Caco-2 (cell line): ENCODE results near the gene TMPRSS11E. TPM values are rescaled to one million over a fixed set of nuclear protein-coding genes. Genes with fewer than 3 reads are reported as not detected.
"Not testable (repeated sequence)": the region's sequence is repeated elsewhere in the genome, so short reads cannot be mapped to it uniquely, and the experiment has no call there.

Experiments
- BruUV-seq: library from RNA; stranded (reverse); fragments of 400-500 nt; replicated peaks from 2 replicates; lab custom pipeline; 2021; lab: Mats Ljungman, UMichigan
- CTCF ChIA-PET: fragments of 300-600 bp; sonication (Branson Sonifier 250); formaldehyde crosslinking; loops from one replicate; lab custom pipeline; 2022; ENCODE audit warnings: antibody characterized with exemption; lab: Charles Lee
- POLR2A ChIA-PET: fragments of 300-600 bp; sonication (Branson Sonifier 250); formaldehyde crosslinking; loops from one replicate; lab custom pipeline; 2022; ENCODE audit warnings: antibody characterized with exemption; lab: Charles Lee
- DNase-seq, 2 experiments: peaks; one replicate each; pipeline versions ENCODE4 v3.0.0 to v3.0.0-alpha.2; 2020 to 2022
- H3K27me3 ChIP-seq: replicated peaks from 2 replicates; pipeline ENCODE4 v1.6.0; 2011; ENCODE audit warnings: low read length; ENCODE audit not compliant: control insufficient read depth, insufficient read depth
- H3K36me3 ChIP-seq: 2 replicates; pipeline ENCODE4 v1.5.1; 2011; ENCODE audit warnings: low read length; ENCODE audit not compliant: control insufficient read depth, insufficient read depth
- H3K4me1 ChIP-seq: fragments of 250-450 bp; sonication (Bioruptor Pico); 2 replicates; pipeline ENCODE4 v1.5.1; 2020; ENCODE audit warnings: mild to moderate bottlenecking
- H3K4me3 ChIP-seq: 2 replicates; pipeline ENCODE4 v1.5.1; 2011; ENCODE audit warnings: low read depth, mild to moderate bottlenecking, control low read depth, low read length
- H3K9me3 ChIP-seq: fragments of 250-450 bp; sonication (Bioruptor Pico); 2 replicates; pipeline ENCODE4 v1.5.1; 2020; ENCODE audit warnings: mild to moderate bottlenecking, moderate library complexity
- H3K27ac Mint-ChIP-seq: one replicate; pipeline ENCODE4 v1.8.0; 2022; ENCODE audit warnings: mixed read lengths; ENCODE audit not compliant: unreplicated experiment
- H3K27me3 Mint-ChIP-seq: one replicate; pipeline ENCODE4 v1.8.0; 2022; ENCODE audit warnings: mixed read lengths; ENCODE audit not compliant: insufficient read depth, unreplicated experiment
- H3K36me3 Mint-ChIP-seq: one replicate; pipeline ENCODE4 v1.8.0; 2022; ENCODE audit warnings: mild to moderate bottlenecking, mixed read lengths; ENCODE audit not compliant: insufficient read depth, unreplicated experiment
- H3K4me1 Mint-ChIP-seq: one replicate; pipeline ENCODE4 v1.8.0; 2022; ENCODE audit warnings: low read depth, mixed read lengths; ENCODE audit not compliant: unreplicated experiment
- H3K4me3 Mint-ChIP-seq: one replicate; pipeline ENCODE4 v1.8.0; 2022; ENCODE audit warnings: mild to moderate bottlenecking, moderate library complexity, mixed read lengths; ENCODE audit not compliant: unreplicated experiment
- H3K9me3 Mint-ChIP-seq: one replicate; pipeline ENCODE4 v1.8.0; 2022; ENCODE audit warnings: mixed read lengths; ENCODE audit not compliant: unreplicated experiment
- intact Hi-C: fragments of 100-400 bp; cut with micrococcal nuclease; formaldehyde crosslinking; loops from one replicate; pipeline ENCODE4 v1.10.0; 2022; ENCODE audit not compliant: unreplicated experiment
- total RNA-seq: library from RNA; stranded (reverse); gene quantifications from 2 replicates; pipeline ENCODE4 v1.2.3, GENCODE V29; 2022
- TF ChIP-seq, protein P1 (sequence below), 2 experiments: fragments of 200-600 bp in 1 of 2; IDR thresholded peaks; 1 replicate in 1 of 2; 2 replicates in 1 of 2; pipeline versions ENCODE4 v1.5.1 to v1.8.0; 2011 to 2022; ENCODE audit warnings: antibody characterized with exemption in 1 of 2, control low read depth in 1 of 2, inconsistent platforms in 1 of 2, low read depth in 1 of 2, low read length in 1 of 2, mild to moderate bottlenecking in 1 of 2, moderate library complexity in 1 of 2; ENCODE audit not compliant: insufficient read depth in 1 of 2, severe bottlenecking in 1 of 2, unreplicated experiment in 1 of 2

Gene TMPRSS11E
- total RNA-seq, 1 experiment from 2014 or later, result not detected

GRCh38 chr4:68404153-68404552 lies 43.1 kb upstream of the TMPRSS11E start:
- H3K27me3 Mint-ChIP-seq, result no peaks in the 10 kb centered on the region
- BruUV-seq, result no TSS peak
- H3K9me3 ChIP-seq, result no peaks in the 10 kb centered on the region
- no peaks in the 10 kb centered on the region for H3K4me1 Mint-ChIP-seq
- H3K36me3 Mint-ChIP-seq, result no peaks in the 10 kb centered on the region
- TF ChIP-seq, protein P1, sequence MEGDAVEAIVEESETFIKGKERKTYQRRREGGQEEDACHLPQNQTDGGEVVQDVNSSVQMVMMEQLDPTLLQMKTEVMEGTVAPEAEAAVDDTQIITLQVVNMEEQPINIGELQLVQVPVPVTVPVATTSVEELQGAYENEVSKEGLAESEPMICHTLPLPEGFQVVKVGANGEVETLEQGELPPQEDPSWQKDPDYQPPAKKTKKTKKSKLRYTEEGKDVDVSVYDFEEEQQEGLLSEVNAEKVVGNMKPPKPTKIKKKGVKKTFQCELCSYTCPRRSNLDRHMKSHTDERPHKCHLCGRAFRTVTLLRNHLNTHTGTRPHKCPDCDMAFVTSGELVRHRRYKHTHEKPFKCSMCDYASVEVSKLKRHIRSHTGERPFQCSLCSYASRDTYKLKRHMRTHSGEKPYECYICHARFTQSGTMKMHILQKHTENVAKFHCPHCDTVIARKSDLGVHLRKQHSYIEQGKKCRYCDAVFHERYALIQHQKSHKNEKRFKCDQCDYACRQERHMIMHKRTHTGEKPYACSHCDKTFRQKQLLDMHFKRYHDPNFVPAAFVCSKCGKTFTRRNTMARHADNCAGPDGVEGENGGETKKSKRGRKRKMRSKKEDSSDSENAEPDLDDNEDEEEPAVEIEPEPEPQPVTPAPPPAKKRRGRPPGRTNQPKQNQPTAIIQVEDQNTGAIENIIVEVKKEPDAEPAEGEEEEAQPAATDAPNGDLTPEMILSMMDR (IDR thresholded peaks at IDR 0.05; ENCODE audit: insufficient read depth in 1 of 2, low read depth in 1 of 2, low read length in 1 of 2, severe bottlenecking in 1 of 2, unreplicated experiment in 1 of 2), result no peak
- intact Hi-C loops, result no loop called here
- no peak overlapping the region for H3K27ac Mint-ChIP-seq
- no peak overlapping the region for H3K4me3 Mint-ChIP-seq
- POLR2A ChIA-PET, result no interaction called here
- no peaks in the 10 kb centered on the region for H3K27me3 ChIP-seq
- no peak for DNase-seq
- no peaks in the 10 kb centered on the region for H3K9me3 Mint-ChIP-seq
- no peak overlapping the region for H3K4me3 ChIP-seq
- CTCF ChIA-PET, result no interaction called here
- no peaks in the 10 kb centered on the region for H3K36me3 ChIP-seq
- H3K4me1 ChIP-seq, result no peaks in the 10 kb centered on the region

- CTCF ChIA-PET, result interaction anchor here (0.6 kb wide), 1 partner anchor 241 kb away, joined by 3 read pairs; no protein-coding TSS in a partner anchor
- H3K36me3 Mint-ChIP-seq, H3K4me3 ChIP-seq, POLR2A ChIA-PET, H3K36me3 ChIP-seq, H3K4me1 Mint-ChIP-seq, BruUV-seq, DNase-seq, H3K9me3 ChIP-seq, H3K9me3 Mint-ChIP-seq, H3K4me3 Mint-ChIP-seq, H3K27me3 ChIP-seq, intact Hi-C loops, H3K27me3 Mint-ChIP-seq, H3K4me1 ChIP-seq, H3K27ac Mint-ChIP-seq: not testable (repeated sequence)
Measured at GRCh38 chr4:68405718-68406478, 41.4 kb upstream of the TMPRSS11E start.

GRCh38 chr4:68406479-68406859 lies 40.8 kb upstream of the TMPRSS11E start:
- no TSS peak for BruUV-seq
- intact Hi-C loops, result no loop called here
- H3K27me3 ChIP-seq, result no peaks in the 10 kb centered on the region
- Mint-ChIP-seq H3K27me3 (no peaks in the 10 kb centered on the region), H3K4me3 (no peak overlapping the region), H3K9me3 (no peaks in the 10 kb centered on the region), H3K36me3 (no peaks in the 10 kb centered on the region), H3K4me1 (no peaks in the 10 kb centered on the region), H3K27ac (no peak overlapping the region)
- ChIA-PET CTCF (no interaction called here), POLR2A (no interaction called here)
- no peaks in the 10 kb centered on the region for H3K36me3 ChIP-seq
- TF ChIP-seq, protein P1 (IDR thresholded peaks at IDR 0.05; ENCODE audit: insufficient read depth in 1 of 2, low read depth in 1 of 2, low read length in 1 of 2, severe bottlenecking in 1 of 2, unreplicated experiment in 1 of 2), result no peak
- no peak overlapping the region for H3K4me3 ChIP-seq
- no peaks in the 10 kb centered on the region for H3K9me3 ChIP-seq
- H3K4me1 ChIP-seq, result no peaks in the 10 kb centered on the region
- DNase-seq, result no peak

DNA sequence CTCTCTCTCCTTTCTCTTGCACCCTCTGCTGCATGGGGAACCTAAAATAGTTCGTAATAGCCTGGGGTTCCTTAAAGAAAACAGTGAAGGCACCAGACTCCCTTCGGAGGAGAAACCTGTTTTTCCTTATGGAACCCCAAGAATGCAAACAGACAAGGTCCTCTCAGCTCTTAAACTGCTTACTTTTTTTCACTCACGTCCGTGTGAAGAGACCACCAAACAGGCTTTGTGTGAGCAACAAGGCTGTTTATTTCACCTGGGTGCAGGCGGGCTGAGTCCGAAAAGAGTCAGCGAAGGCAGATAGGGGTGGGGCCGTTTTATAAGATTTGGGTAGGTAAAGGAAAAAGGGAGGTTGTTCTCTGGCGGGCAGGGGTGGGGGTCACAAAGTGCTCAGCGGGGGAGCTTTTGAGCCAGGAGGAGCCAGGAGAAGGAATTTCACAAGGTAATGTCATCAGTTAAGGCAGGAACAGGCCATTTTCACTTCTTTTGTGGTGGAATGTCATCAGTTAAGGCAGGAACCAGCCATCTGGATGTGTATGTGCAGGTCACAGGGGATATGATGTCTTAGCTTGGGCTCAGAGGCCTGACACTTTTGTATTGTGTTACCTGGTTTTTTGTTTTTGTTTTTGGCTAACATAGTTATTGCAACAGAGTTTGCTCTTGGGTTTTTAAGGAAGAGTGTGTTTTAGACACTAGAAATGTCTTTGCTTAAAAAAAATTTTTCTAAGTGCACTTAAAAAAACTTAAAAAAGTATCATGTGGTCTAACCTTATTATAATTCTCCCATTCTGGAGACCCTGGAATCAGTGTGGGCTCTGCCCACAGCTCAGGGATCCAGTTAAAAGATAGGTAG lies 40.0 kb upstream of the TMPRSS11E start:
- not testable (repeated sequence) for H3K36me3 ChIP-seq

More for the DNA sequence above, 40.0 kb upstream of the TMPRSS11E start:
- H3K4me3 Mint-ChIP-seq, POLR2A ChIA-PET, CTCF ChIA-PET, H3K27ac Mint-ChIP-seq, H3K4me1 ChIP-seq, H3K36me3 Mint-ChIP-seq, H3K9me3 Mint-ChIP-seq, BruUV-seq, H3K9me3 ChIP-seq, H3K27me3 Mint-ChIP-seq, intact Hi-C loops, H3K4me1 Mint-ChIP-seq, H3K27me3 ChIP-seq, DNase-seq, H3K4me3 ChIP-seq: not testable (repeated sequence)
